ENCODE data around the gene TFDP1. TPM values are rescaled to one million over a fixed set of nuclear protein-coding genes. Genes with fewer than 3 reads are reported as not detected.

The TFDP1 gene
- total and polyA plus RNA-seq, 4 experiments from 2014 or later, result 20.7 to 63.4 (median 39.4) TPM

GRCh38 chr13:113545931-113546516 is 38.5 kb upstream of the TFDP1 start:
- POLR2A ChIA-PET (ENCODE audit: partially characterized antibody), result no interaction called here
- H3K36me3 Mint-ChIP-seq, result peaks cover 23 to 25% of the 10 kb centered on the region in 2 donors
- no peak for DNase-seq
- CTCF ChIA-PET (ENCODE audit: partially characterized antibody), result no interaction called here
- H3K27ac ChIP-seq (ENCODE audit: low read depth, low read length), result no peak overlapping the region
- H3K27me3 Mint-ChIP-seq, result no peaks in the 10 kb centered on the region
- H3K4me3 ChIP-seq (ENCODE audit: low read length in 2 of 2), result no peak overlapping the region
- intact Hi-C loops (cut with micrococcal nuclease), result no loop called here
- H3K27me3 ChIP-seq (ENCODE audit: insufficient read depth, low read length), result no peaks in the 10 kb centered on the region
- H3K27ac Mint-ChIP-seq, result no peak overlapping the region
- peaks cover 0 to 4% (median 2%) of the 10 kb centered on the region in 8 donors for H3K9me3 Mint-ChIP-seq
- H3K4me1 ChIP-seq (ENCODE audit: insufficient read depth, low read length), result no peaks in the 10 kb centered on the region
- H3K4me3 Mint-ChIP-seq, result no peak overlapping the region
- no peaks in the 10 kb centered on the region for H3K9me3 ChIP-seq (ENCODE audit: control insufficient read depth in 1 of 2, low read length in 2 of 2)
- H3K4me1 Mint-ChIP-seq, result peaks cover 0 to 6% (median 1%) of the 10 kb centered on the region in 4 donors
- no peaks in the 10 kb centered on the region for H3K36me3 ChIP-seq (ENCODE audit: insufficient read depth, low read length)

DNA sequence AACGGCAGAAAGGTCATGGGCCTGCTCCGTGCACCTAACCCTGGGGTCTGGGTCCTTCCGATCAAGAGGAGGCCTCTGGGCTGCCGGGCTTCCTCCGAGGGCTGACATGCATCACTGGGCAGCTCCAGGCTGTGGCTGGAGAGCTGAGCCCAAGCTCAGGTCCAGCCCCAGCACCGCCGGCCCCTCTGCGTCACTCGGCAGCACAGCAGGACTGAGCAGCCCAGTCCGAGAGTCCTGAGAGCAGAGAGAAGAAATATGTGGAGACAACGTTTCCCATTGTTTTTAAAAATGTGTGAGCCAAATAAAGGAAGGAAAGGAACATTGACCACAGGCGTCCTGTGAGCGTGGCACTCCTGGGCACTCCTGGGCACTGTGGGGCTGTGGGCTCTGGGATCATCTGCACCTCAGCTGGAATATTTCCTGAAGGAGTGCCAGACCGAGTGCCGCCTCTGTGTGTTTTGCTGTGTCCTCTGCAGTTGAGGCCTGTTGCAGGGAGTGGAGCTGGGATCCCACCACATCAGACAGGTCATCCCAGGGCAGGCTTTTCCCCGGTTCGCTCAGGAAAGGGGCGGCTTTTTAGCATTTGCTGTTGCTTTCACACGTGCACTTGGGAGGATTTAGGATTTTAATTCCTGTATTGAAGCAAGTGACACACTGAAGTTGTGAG is 37.8 kb upstream of the TFDP1 start:
- intact Hi-C loops (cut with micrococcal nuclease), result no loop called here

GRCh38 chr13:113547238-113547971 is 37.1 kb upstream of the TFDP1 start:
- no peak overlapping the region for H3K4me3 ChIP-seq (ENCODE audit: low read length in 2 of 2)
- H3K4me1 ChIP-seq (ENCODE audit: insufficient read depth, low read length), result no peaks in the 10 kb centered on the region
- H3K9me3 Mint-ChIP-seq, result no peaks in the 10 kb centered on the region
- ChIA-PET CTCF (ENCODE audit: partially characterized antibody) (no interaction called here), POLR2A (ENCODE audit: partially characterized antibody) (no interaction called here)
- H3K36me3 ChIP-seq (ENCODE audit: insufficient read depth, low read length), result peaks cover 7% of the 10 kb centered on the region
- H3K27me3 Mint-ChIP-seq, result no peaks in the 10 kb centered on the region
- intact Hi-C loops (cut with micrococcal nuclease), result no loop called here
- DNase-seq, result no peak
- no peak overlapping the region for H3K27ac Mint-ChIP-seq
- peaks cover 33 to 37% of the 10 kb centered on the region in 2 donors for H3K36me3 Mint-ChIP-seq
- H3K4me1 Mint-ChIP-seq, result peaks cover 0 to 4% (median 3%) of the 10 kb centered on the region in 4 donors
- H3K9me3 ChIP-seq (ENCODE audit: control insufficient read depth in 1 of 2, low read length in 2 of 2), result no peaks in the 10 kb centered on the region
- no peak overlapping the region for H3K27ac ChIP-seq (ENCODE audit: low read depth, low read length)
- H3K27me3 ChIP-seq (ENCODE audit: insufficient read depth, low read length), result no peaks in the 10 kb centered on the region
- H3K4me3 Mint-ChIP-seq, result no peak overlapping the region

More for the DNA sequence above, 37.8 kb upstream of the TFDP1 start:
- ChIA-PET POLR2A (ENCODE audit: partially characterized antibody) (no interaction called here), CTCF (ENCODE audit: partially characterized antibody) (no interaction called here)
- Histone ChIP-seq H3K4me3 (ENCODE audit: low read length in 2 of 2) (no peak overlapping the region), H3K36me3 (ENCODE audit: insufficient read depth, low read length) (peaks cover 5% of the 10 kb centered on the region), H3K4me1 (ENCODE audit: insufficient read depth, low read length) (no peaks in the 10 kb centered on the region), H3K9me3 (ENCODE audit: control insufficient read depth in 1 of 2, low read length in 2 of 2) (no peaks in the 10 kb centered on the region), H3K27me3 (ENCODE audit: insufficient read depth, low read length) (no peaks in the 10 kb centered on the region), H3K27ac (ENCODE audit: low read depth, low read length) (no peak overlapping the region)
- peaks cover 28 to 30% of the 10 kb centered on the region in 2 donors for H3K36me3 Mint-ChIP-seq
- H3K4me3 Mint-ChIP-seq, result no peak overlapping the region
- no peak for DNase-seq
- no peaks in the 10 kb centered on the region for H3K27me3 Mint-ChIP-seq
- no peaks in the 10 kb centered on the region for H3K9me3 Mint-ChIP-seq
- H3K27ac Mint-ChIP-seq, result no peak overlapping the region
- H3K4me1 Mint-ChIP-seq, result peaks cover 0 to 4% (median 3%) of the 10 kb centered on the region in 4 donors

DNA sequence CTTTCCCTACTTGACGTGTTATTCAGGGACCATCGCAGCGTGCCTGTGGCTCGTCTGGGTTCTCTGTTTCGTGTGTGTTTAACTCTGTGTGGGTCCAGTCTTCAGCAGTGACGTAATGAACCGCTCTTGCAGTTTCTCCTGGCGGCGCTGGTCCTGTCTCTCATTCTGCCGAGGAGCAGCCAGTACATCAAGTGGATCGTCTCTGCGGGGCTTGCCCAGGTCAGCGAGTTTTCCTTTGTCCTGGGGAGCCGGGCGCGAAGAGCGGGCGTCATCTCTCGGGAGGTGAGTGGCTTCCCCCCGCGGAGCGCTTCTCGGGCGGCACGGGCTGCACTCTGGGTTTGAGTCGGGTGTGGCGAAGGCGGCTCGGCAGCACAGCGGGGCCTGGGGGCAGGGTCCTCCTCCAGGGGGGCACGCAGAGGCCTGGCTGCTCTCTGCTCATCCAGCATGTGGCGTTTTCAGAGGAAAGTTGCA is 36.3 kb upstream of the TFDP1 start:
- H3K36me3 ChIP-seq (ENCODE audit: insufficient read depth, low read length), result peaks cover 7% of the 10 kb centered on the region
- no peak overlapping the region for H3K27ac ChIP-seq (ENCODE audit: low read depth, low read length)
- H3K9me3 ChIP-seq (ENCODE audit: control insufficient read depth in 1 of 2, low read length in 2 of 2), result no peaks in the 10 kb centered on the region
- ChIA-PET POLR2A (ENCODE audit: partially characterized antibody) (no interaction called here), CTCF (ENCODE audit: partially characterized antibody) (no interaction called here)
- intact Hi-C loops (cut with micrococcal nuclease), result no loop called here
- no peak overlapping the region for H3K4me3 ChIP-seq (ENCODE audit: low read length in 2 of 2)
- H3K27me3 Mint-ChIP-seq, result no peaks in the 10 kb centered on the region
- no peak overlapping the region for H3K4me3 Mint-ChIP-seq
- no peaks in the 10 kb centered on the region for H3K4me1 ChIP-seq (ENCODE audit: insufficient read depth, low read length)
- H3K27ac Mint-ChIP-seq, result no peak overlapping the region
- peaks cover 38 to 42% of the 10 kb centered on the region in 2 donors for H3K36me3 Mint-ChIP-seq
- no peaks in the 10 kb centered on the region for H3K27me3 ChIP-seq (ENCODE audit: insufficient read depth, low read length)
- H3K4me1 Mint-ChIP-seq, result peaks cover 0 to 4% (median 3%) of the 10 kb centered on the region in 4 donors
- H3K9me3 Mint-ChIP-seq, result no peaks in the 10 kb centered on the region
- DNase-seq, result no peak

- H3K4me3 ChIP-seq (ENCODE audit: low read length in 2 of 2), result no peak overlapping the region
- no peaks in the 10 kb centered on the region for H3K4me1 ChIP-seq (ENCODE audit: insufficient read depth, low read length)
- H3K4me1 Mint-ChIP-seq, result peaks cover 0 to 4% (median 0%) of the 10 kb centered on the region in 4 donors
- H3K27ac ChIP-seq (ENCODE audit: low read depth, low read length), result no peak overlapping the region
- H3K27me3 Mint-ChIP-seq, result no peaks in the 10 kb centered on the region
- no peak overlapping the region for H3K4me3 Mint-ChIP-seq
- intact Hi-C loops (cut with micrococcal nuclease), result no loop called here
- ChIA-PET POLR2A (ENCODE audit: partially characterized antibody) (no interaction called here), CTCF (ENCODE audit: partially characterized antibody) (no interaction called here)
- peaks cover 38 to 41% of the 10 kb centered on the region in 2 donors for H3K36me3 Mint-ChIP-seq
- H3K27ac Mint-ChIP-seq, result no peak overlapping the region
- H3K9me3 Mint-ChIP-seq, result no peaks in the 10 kb centered on the region
- H3K9me3 ChIP-seq (ENCODE audit: control insufficient read depth in 1 of 2, low read length in 2 of 2), result no peaks in the 10 kb centered on the region
- H3K36me3 ChIP-seq (ENCODE audit: insufficient read depth, low read length), result peaks cover 7% of the 10 kb centered on the region
- DNase-seq, result no peak
- no peaks in the 10 kb centered on the region for H3K27me3 ChIP-seq (ENCODE audit: insufficient read depth, low read length)
These were observed 35.6 kb upstream of the TFDP1 start for GRCh38 chr13:113548778-113549621.

- no peak for DNase-seq
- no peaks in the 10 kb centered on the region for H3K27me3 Mint-ChIP-seq
- Histone ChIP-seq H3K4me3 (ENCODE audit: low read length in 2 of 2) (no peak overlapping the region), H3K36me3 (ENCODE audit: insufficient read depth, low read length) (peaks cover 7% of the 10 kb centered on the region), H3K9me3 (ENCODE audit: control insufficient read depth in 1 of 2, low read length in 2 of 2) (no peaks in the 10 kb centered on the region), H3K27ac (ENCODE audit: low read depth, low read length) (no peak overlapping the region), H3K4me1 (ENCODE audit: insufficient read depth, low read length) (no peaks in the 10 kb centered on the region), H3K27me3 (ENCODE audit: insufficient read depth, low read length) (no peaks in the 10 kb centered on the region)
- POLR2A ChIA-PET (ENCODE audit: partially characterized antibody), result no interaction called here
- no peak overlapping the region for H3K27ac Mint-ChIP-seq
- H3K9me3 Mint-ChIP-seq, result no peaks in the 10 kb centered on the region
- peaks cover 0 to 4% (median 0%) of the 10 kb centered on the region in 4 donors for H3K4me1 Mint-ChIP-seq
- intact Hi-C loops (cut with micrococcal nuclease), result no loop called here
- H3K4me3 Mint-ChIP-seq, result no peak overlapping the region
- CTCF ChIA-PET (ENCODE audit: partially characterized antibody), result no interaction called here
- peaks cover 38% of the 10 kb centered on the region in 2 donors for H3K36me3 Mint-ChIP-seq
These were observed 34.1 kb upstream of the TFDP1 start for GRCh38 chr13:113550453-113550852.
